Neural crest cell (in vitro differentiated cells): ENCODE results near the gene ERCC3. TPM values are rescaled to one million over a fixed set of nuclear protein-coding genes. Genes with fewer than 3 reads are reported as not detected.

Experiments used
- DNase-seq: peaks from one replicate; pipeline ENCODE4 v3.0.0; 2021; ENCODE audit warnings: low read depth, mixed read lengths, low spot score
- H3K27ac Mint-ChIP-seq: one replicate; pipeline ENCODE4 v1.8.0; 2021; ENCODE audit warnings: mild to moderate bottlenecking, mixed read lengths; ENCODE audit not compliant: unreplicated experiment
- H3K27me3 Mint-ChIP-seq: 2 replicates; pipeline ENCODE4 v1.8.0; 2021; ENCODE audit warnings: low read depth, mild to moderate bottlenecking, mixed read lengths
- H3K36me3 Mint-ChIP-seq: 2 replicates; pipeline ENCODE4 v1.8.0; 2021; ENCODE audit warnings: low read depth, mild to moderate bottlenecking, mixed read lengths
- H3K4me1 Mint-ChIP-seq: 2 replicates; pipeline ENCODE4 v1.8.0; 2021; ENCODE audit warnings: mixed read lengths
- H3K4me3 Mint-ChIP-seq: one replicate; pipeline ENCODE4 v1.8.0; 2021; ENCODE audit warnings: mild to moderate bottlenecking, mixed read lengths
- H3K9me3 Mint-ChIP-seq: 2 replicates; pipeline ENCODE4 v1.8.0; 2021; ENCODE audit warnings: mixed read lengths
- total RNA-seq: library from RNA; stranded (reverse); gene quantifications from 2 replicates; pipeline ENCODE4 v1.2.1, GENCODE V29; 2021
- TF ChIP-seq, protein P1 (sequence below): fragments of 200-600 bp; sonication (generic); conservative IDR thresholded peaks from 2 replicates; pipeline ENCODE4 v1.5.0; 2021; ENCODE audit warnings: antibody characterized with exemption, mild to moderate bottlenecking

ERCC3 gene
- total RNA-seq, 1 donor from 2014 or later, result 67.4 TPM

DNA sequence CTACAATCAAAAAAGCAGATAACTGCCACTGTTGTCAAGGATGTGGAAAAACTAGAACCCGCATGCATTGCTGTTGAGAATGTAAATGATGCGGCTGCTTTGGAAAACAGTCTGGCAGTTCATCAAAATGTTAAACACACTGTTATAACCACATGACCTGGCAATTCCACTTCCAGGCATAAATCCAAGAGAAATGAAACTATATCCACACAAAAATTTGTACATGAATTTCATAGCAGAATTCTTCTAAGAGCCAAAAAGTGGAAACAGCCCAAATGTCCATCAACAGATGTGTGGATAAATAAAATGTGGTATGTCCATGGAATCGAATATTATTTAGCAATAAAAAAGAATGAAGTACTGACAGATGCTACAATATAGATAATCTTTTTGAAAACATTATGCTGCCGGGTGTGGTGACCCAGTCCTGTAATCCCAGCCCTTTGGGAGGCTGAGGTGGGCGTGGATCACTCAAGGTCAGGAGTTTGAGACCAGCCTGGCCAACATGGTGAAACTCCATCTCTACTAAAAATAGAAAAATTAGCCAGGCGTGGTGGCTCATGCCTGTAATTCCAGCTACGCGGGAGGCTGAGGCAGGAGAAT lies 32.0 kb downstream of the ERCC3 start:
- Mint-ChIP-seq H3K4me1 (peaks cover 4% of the 10 kb centered on the region), H3K27me3 (no peaks in the 10 kb centered on the region), H3K9me3 (no peaks in the 10 kb centered on the region), H3K4me3 (no peak overlapping the region), H3K36me3 (peaks cover 29% of the 10 kb centered on the region), H3K27ac (no peak overlapping the region)
- TF ChIP-seq, protein P1, sequence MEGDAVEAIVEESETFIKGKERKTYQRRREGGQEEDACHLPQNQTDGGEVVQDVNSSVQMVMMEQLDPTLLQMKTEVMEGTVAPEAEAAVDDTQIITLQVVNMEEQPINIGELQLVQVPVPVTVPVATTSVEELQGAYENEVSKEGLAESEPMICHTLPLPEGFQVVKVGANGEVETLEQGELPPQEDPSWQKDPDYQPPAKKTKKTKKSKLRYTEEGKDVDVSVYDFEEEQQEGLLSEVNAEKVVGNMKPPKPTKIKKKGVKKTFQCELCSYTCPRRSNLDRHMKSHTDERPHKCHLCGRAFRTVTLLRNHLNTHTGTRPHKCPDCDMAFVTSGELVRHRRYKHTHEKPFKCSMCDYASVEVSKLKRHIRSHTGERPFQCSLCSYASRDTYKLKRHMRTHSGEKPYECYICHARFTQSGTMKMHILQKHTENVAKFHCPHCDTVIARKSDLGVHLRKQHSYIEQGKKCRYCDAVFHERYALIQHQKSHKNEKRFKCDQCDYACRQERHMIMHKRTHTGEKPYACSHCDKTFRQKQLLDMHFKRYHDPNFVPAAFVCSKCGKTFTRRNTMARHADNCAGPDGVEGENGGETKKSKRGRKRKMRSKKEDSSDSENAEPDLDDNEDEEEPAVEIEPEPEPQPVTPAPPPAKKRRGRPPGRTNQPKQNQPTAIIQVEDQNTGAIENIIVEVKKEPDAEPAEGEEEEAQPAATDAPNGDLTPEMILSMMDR, result no peak
- no peak for DNase-seq

DNA sequence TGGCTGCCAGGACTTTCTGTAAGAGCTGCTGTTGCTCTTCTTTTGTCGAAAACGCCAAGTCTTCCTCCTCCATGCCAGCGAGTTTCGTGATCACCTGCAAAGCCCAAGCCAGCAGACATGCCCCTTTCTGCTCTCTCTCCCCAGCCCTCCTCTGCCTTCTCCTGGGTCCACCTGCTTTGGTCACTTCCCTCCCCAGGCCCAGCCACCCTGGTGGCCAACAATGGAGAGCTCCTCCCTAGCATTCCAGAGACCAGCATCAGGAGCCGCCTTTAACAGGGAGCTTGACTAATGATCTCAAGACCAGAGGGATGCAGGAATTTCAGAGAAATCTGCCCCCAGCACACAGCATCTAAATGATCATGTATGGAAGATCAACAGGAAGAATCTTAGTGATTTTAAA lies 34.6 kb downstream of the ERCC3 start:
- DNase-seq, result no peak
- Mint-ChIP-seq H3K36me3 (peaks cover 34% of the 10 kb centered on the region), H3K9me3 (no peaks in the 10 kb centered on the region), H3K4me3 (no peak overlapping the region), H3K27ac (peak overlapping the region; percentile 9), H3K27me3 (no peaks in the 10 kb centered on the region), H3K4me1 (peaks cover 25% of the 10 kb centered on the region)
- TF ChIP-seq, protein P1, result no peak

DNA sequence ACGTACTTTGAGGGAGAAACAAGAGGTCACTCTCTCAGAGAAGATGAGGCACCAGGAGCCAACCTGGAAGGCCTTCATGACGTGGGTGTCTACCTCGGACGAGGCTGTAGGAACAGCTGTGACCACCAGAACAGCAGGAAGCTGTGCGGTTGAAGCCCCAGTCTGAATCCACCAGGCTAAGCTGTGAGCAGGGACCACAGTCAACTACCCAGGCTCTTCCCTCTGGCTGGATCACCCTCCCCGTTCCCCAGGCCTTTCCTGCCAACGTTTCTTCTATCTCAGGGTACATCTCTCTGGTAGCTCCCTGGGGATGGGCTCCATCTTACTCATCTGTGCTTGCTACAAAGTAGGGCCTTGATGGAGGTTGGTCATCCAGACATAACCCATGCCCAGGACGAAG lies 37.1 kb downstream of the ERCC3 start:
- H3K27me3 Mint-ChIP-seq, result no peaks in the 10 kb centered on the region
- peaks cover 35% of the 10 kb centered on the region for H3K36me3 Mint-ChIP-seq
- H3K9me3 Mint-ChIP-seq, result no peaks in the 10 kb centered on the region
- H3K27ac Mint-ChIP-seq, result peak overlapping the region; percentile 94
- peaks cover 27% of the 10 kb centered on the region for H3K4me1 Mint-ChIP-seq
- DNase-seq, result no peak
- TF ChIP-seq, protein P1, result no peak
- no peak overlapping the region for H3K4me3 Mint-ChIP-seq

DNA sequence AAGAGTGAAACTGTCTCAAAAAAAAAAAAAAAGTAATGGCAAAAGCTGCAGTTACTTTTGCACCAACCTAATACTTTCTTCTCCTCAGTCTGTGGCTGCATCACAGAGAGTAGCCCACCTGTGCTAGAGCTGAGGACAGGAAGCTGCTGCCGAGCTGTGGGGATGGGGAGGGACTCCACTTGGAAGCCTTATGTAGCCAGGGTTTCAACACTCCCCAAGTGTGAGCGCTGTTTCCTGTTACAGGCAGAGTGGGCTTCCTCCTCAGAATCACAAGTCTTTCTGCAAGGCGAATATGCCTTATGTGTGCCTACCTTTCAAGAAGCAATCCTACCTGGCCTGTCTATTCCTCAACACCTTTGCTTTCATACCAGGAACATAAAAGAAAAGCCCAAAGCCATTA lies 37.6 kb downstream of the ERCC3 start:
- H3K4me1 Mint-ChIP-seq, result peaks cover 27% of the 10 kb centered on the region
- peak overlapping the region; percentile 35 for H3K27ac Mint-ChIP-seq
- H3K4me3 Mint-ChIP-seq, result peak overlapping the region; percentile 22
- H3K36me3 Mint-ChIP-seq, result peaks cover 35% of the 10 kb centered on the region
- TF ChIP-seq, protein P1, result no peak
- DNase-seq, result no peak
- no peaks in the 10 kb centered on the region for H3K9me3 Mint-ChIP-seq
- no peaks in the 10 kb centered on the region for H3K27me3 Mint-ChIP-seq

DNA sequence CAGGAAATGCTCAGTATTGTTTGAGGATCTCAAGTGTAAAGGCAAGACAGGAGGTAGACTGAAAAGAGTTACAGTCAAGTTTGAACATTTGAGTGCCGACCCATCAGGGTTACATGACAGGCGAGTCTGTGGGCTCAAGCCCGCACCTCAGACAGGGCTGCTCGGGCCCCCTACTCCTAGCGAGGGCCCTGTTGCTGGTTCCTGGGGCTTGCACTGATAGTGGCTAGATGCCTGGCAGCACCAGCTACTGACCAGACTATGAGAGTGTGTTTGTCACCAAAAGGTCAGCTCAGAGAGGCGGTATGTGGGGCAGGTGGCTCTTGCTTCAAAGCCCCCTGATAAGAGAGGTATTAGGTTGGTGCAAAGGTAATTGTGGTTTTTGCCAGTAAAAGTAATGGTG lies 38.2 kb downstream of the ERCC3 start:
- H3K36me3 Mint-ChIP-seq, result peaks cover 35% of the 10 kb centered on the region
- peak overlapping the region; percentile 69 for H3K4me3 Mint-ChIP-seq
- peaks cover 27% of the 10 kb centered on the region for H3K4me1 Mint-ChIP-seq
- no peaks in the 10 kb centered on the region for H3K27me3 Mint-ChIP-seq
- no peak for DNase-seq
- TF ChIP-seq, protein P1, result no peak
- no peaks in the 10 kb centered on the region for H3K9me3 Mint-ChIP-seq
- peak overlapping the region; percentile 96 for H3K27ac Mint-ChIP-seq
